ENCODE measurements around the gene C4BPA. TPM values are rescaled to one million over a fixed set of nuclear protein-coding genes. Genes with fewer than 3 reads are reported as not detected.

C4BPA gene
- total and polyA plus RNA-seq, 2 of the 4 experiments (the other 2 are of a cell fraction): not detected

DNA sequence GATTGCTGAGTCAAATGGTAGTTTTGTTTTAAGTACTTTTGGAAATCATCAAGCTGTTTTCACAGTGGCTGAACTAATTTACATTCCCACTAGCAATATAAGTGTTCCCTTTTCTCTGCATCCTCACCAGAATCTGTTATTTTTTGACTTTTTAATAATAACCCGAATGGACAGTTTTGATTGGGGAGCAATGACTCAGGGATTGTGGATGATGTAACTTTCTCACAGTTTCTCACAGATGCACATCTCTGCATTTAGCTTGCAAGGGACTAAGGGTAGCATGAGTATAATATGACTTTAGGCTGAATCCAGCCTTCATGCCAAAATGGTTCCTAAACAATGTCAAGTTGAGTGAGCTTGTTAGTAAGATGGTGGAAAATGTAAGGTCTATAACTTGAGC is 90.2 kb downstream of the C4BPA start:
- Histone ChIP-seq H3K4me1 (ENCODE audit: control insufficient read depth, insufficient read depth, low read length) (no peaks in the 10 kb centered on the region), H2BK15ac (ENCODE audit: low read depth, low read length) (no peak overlapping the region), H4K91ac (ENCODE audit: insufficient read depth, low read depth, low read length) (no peak overlapping the region), H2AFZ (replicated peaks; ENCODE audit: low read length, poor library complexity) (no peak overlapping the region), H3K9ac (ENCODE audit: low read depth, low read length) (no peak overlapping the region), H4K20me1 (ENCODE audit: insufficient read depth, low read length) (no peaks in the 10 kb centered on the region), H3K18ac (ENCODE audit: low read depth, low read length) (no peak overlapping the region), H3K27ac (ENCODE audit: insufficient read depth, low read length) (no peak overlapping the region), H2BK20ac (ENCODE audit: low read depth, low read length) (no peak overlapping the region), H2BK5ac (ENCODE audit: low read depth, low read length, poor library complexity, severe bottlenecking) (no peak overlapping the region), H3K4me2 (ENCODE audit: low read depth, low read length) (no peak overlapping the region), H2AK5ac (ENCODE audit: low read depth, low read length) (no peak overlapping the region), H3K4ac (ENCODE audit: low read depth, low read length) (no peak overlapping the region), H2BK120ac (ENCODE audit: low read depth, low read length) (no peak overlapping the region), H2AK9ac (replicated peaks; ENCODE audit: low read depth, low read length, poor library complexity) (no peak overlapping the region), H4K5ac (ENCODE audit: low read depth, low read length) (no peak overlapping the region), H3K9me1 (ENCODE audit: insufficient read depth, low read length) (no peaks in the 10 kb centered on the region), H3K56ac (ENCODE audit: extremely low read depth, insufficient read depth, low read length) (no peak overlapping the region), H3K14ac (replicated peaks; ENCODE audit: low read depth, low read length) (no peak overlapping the region), H3K9me3 (ENCODE audit: control insufficient read depth, insufficient read depth, low read length) (no peaks in the 10 kb centered on the region), H3K23ac (ENCODE audit: low read depth, low read length) (no peak overlapping the region), H3K27me3 (ENCODE audit: control insufficient read depth, insufficient read depth, low read length) (peaks cover 2% of the 10 kb centered on the region; the same call in 1 of the 2 replicates), H4K8ac (ENCODE audit: low read depth in 2 of 2, low read length in 2 of 2) (no peak overlapping the region), H3K4me3 (ENCODE audit: insufficient read depth, low read depth, low read length) (no peak overlapping the region), H3K79me1 (ENCODE audit: low read depth in 1 of 2, low read length in 2 of 2) (no peaks in the 10 kb centered on the region), H3K36me3 (ENCODE audit: control insufficient read depth, insufficient read depth, low read length) (no peaks in the 10 kb centered on the region)
- no TSS peak for BruUV-seq (replicated peaks)
- no CpG with 5 or more reads among the region's 1 CpG for WGBS, 2 experiments (ENCODE audit: extremely low coverage in 2 of 2, insufficient read length in 1 of 2)
- TF ChIP-seq, protein P1, sequence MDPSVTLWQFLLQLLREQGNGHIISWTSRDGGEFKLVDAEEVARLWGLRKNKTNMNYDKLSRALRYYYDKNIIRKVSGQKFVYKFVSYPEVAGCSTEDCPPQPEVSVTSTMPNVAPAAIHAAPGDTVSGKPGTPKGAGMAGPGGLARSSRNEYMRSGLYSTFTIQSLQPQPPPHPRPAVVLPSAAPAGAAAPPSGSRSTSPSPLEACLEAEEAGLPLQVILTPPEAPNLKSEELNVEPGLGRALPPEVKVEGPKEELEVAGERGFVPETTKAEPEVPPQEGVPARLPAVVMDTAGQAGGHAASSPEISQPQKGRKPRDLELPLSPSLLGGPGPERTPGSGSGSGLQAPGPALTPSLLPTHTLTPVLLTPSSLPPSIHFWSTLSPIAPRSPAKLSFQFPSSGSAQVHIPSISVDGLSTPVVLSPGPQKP (IDR thresholded peaks at IDR 0.05; ENCODE audit: borderline replicate concordance, low read depth, low read length): no peak
- TF ChIP-seq SMC3 (IDR thresholded peaks at IDR 0.05; ENCODE audit: low read depth, low read length) (no peak), NFE2L2 (IDR thresholded peaks at IDR 0.05; ENCODE audit: low read depth, low read length) (no peak), MAZ (IDR thresholded peaks at IDR 0.05; ENCODE audit: borderline replicate concordance, low read depth, low read length) (no peak), RCOR1 (IDR thresholded peaks at IDR 0.05; ENCODE audit: insufficient replicate concordance, low read length) (no peak), RAD21 (IDR thresholded peaks at IDR 0.05; ENCODE audit: low read length) (no peak), BHLHE40 (IDR thresholded peaks at IDR 0.05; ENCODE audit: low read depth, low read length) (no peak), MAFK (IDR thresholded peaks at IDR 0.05; ENCODE audit: low read depth, low read length) (no peak), CEBPB (IDR thresholded peaks at IDR 0.05; ENCODE audit: low read depth, low read length) (no peak), POLR2A (IDR thresholded peaks at IDR 0.05; ENCODE audit: low read depth, low read length) (no peak), RFX5 (IDR thresholded peaks at IDR 0.05; ENCODE audit: low read depth, low read length) (no peak), FOS (IDR thresholded peaks at IDR 0.05; ENCODE audit: low read depth, low read length) (no peak), CHD1 (IDR thresholded peaks at IDR 0.05; ENCODE audit: low read depth, low read length) (no peak)
- TF ChIP-seq, protein P2, sequence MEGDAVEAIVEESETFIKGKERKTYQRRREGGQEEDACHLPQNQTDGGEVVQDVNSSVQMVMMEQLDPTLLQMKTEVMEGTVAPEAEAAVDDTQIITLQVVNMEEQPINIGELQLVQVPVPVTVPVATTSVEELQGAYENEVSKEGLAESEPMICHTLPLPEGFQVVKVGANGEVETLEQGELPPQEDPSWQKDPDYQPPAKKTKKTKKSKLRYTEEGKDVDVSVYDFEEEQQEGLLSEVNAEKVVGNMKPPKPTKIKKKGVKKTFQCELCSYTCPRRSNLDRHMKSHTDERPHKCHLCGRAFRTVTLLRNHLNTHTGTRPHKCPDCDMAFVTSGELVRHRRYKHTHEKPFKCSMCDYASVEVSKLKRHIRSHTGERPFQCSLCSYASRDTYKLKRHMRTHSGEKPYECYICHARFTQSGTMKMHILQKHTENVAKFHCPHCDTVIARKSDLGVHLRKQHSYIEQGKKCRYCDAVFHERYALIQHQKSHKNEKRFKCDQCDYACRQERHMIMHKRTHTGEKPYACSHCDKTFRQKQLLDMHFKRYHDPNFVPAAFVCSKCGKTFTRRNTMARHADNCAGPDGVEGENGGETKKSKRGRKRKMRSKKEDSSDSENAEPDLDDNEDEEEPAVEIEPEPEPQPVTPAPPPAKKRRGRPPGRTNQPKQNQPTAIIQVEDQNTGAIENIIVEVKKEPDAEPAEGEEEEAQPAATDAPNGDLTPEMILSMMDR (conservative IDR thresholded peaks at IDR 0.05; ENCODE audit: low read depth, low read length): no peak
- TF ChIP-seq, protein P3, sequence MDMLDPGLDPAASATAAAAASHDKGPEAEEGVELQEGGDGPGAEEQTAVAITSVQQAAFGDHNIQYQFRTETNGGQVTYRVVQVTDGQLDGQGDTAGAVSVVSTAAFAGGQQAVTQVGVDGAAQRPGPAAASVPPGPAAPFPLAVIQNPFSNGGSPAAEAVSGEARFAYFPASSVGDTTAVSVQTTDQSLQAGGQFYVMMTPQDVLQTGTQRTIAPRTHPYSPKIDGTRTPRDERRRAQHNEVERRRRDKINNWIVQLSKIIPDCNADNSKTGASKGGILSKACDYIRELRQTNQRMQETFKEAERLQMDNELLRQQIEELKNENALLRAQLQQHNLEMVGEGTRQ (IDR thresholded peaks at IDR 0.05; ENCODE audit: low read depth, low read length): no peak
- ATAC-seq (ENCODE audit: low read depth): no peak
- CTCF ChIA-PET: interaction anchor here (0.6 kb wide), 1 partner anchor 304 kb away, joined by 3 read pairs; no protein-coding TSS in a partner anchor
- POLR2A ChIA-PET (ENCODE audit: unreplicated experiment): no interaction called here
- in situ Hi-C loops (cut with MboI; ENCODE audit: low sequenced_read_pairs): no loop called here
- DNase-seq: no peak
- dilution Hi-C loops (cut with HindIII; ENCODE audit: low sequenced_read_pairs, unreplicated experiment): no loop called here
- intact Hi-C loops (cut with micrococcal nuclease): no loop called here

Measured in IMR-90 (cell line).